Measurements from ENCODE around the gene PLEKHM3.
"Not testable (repeated sequence)": the region's sequence is repeated elsewhere in the genome, so short reads cannot be mapped to it uniquely, and the experiment has no call there.

PLEKHM3 gene

DNA sequence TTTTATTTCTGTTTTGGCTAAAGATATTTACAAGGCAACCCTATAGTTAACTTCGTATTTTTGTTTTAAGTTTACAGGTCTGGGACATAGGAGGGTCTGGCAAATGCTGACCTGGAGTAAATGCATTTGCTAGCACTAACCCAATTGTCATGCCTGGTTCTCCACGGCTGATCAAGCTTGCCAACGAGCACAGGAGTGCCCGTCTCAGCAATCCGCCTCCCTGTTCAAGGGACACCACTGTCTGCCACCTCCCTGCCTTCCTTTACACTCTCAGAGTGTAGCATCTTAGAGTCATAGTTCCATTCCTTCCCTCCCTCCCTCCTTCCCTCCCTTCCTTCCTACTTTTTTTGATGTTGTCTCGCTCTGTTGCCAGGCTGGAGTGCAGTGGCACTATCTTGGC is 104.6 kb downstream of the PLEKHM3 start:
- DNase-seq, result no peak

DNA sequence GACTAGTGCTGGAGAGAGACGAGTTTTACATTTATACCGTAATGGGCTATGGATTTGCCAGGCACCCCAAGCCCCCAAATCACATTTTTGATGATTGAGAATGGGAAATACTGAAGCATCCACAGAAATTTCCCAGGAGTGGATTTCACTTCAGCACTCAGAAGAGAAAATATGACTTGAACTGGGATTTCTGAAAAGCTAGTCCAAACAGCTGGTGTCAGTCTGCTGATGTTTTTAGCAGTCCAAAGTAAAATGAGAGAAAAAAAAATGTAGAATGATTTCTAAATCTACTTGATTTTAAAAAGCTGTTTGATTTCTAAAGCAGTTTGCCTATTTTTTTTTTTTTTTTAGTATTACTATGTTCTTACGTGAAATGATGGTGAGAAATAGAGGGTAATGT is 105.0 kb downstream of the PLEKHM3 start:
- no peak for DNase-seq

DNA sequence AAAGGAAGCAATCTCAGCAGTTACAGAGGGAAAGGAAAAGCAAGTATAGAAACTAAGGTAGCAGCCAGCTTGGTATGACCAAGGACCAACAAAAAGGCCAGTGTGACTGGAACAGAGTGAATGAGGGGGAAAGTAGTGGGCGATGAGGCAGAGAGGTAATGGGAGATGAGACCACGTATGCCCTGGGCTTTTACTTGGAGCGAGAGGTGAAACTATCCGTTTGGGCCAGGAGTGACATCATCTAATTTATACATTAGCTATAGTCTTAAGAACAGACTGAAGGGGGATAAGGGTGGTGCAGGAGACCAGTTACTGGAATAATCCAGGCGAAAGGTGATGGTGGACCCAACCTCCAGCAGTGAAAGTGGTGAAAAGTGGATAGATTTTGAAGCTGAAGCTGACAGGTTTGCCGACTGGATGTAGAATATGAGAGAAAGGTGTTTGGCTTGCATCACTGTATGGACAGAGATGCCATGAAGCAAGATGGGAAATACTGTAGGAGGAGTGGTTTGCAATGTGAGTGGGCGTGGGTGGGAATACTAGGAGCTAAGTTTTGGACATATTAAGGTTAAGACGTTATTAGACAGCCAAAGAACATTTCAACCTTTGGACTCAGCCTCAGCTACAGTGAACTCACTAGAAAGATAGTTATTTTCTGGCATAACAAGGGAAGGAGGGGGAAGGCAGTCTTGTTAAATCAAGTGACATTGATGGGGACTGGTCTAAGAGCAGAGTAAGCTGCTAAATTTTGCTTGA is 106.0 kb downstream of the PLEKHM3 start:
- no peak for DNase-seq

DNA sequence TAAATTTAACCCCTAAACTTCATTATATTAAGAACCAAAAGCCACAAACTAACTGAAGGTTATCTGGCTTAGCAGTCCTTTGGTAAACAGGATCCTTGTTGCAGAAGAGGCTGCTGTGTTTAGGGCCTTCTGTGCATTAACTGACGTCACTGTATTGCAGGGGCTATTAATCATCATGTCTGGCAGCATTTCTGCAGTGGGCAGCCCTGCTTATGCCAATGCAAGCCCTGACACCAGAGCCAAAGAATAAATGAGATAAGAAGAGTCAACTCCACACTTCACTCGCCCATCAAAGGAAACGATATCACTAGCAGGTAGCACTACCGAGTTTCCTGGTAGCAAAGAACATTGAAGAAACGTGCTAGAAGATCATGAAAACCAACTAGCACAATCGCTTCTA is 110.6 kb downstream of the PLEKHM3 start:
- DNase-seq, result no peak

DNA sequence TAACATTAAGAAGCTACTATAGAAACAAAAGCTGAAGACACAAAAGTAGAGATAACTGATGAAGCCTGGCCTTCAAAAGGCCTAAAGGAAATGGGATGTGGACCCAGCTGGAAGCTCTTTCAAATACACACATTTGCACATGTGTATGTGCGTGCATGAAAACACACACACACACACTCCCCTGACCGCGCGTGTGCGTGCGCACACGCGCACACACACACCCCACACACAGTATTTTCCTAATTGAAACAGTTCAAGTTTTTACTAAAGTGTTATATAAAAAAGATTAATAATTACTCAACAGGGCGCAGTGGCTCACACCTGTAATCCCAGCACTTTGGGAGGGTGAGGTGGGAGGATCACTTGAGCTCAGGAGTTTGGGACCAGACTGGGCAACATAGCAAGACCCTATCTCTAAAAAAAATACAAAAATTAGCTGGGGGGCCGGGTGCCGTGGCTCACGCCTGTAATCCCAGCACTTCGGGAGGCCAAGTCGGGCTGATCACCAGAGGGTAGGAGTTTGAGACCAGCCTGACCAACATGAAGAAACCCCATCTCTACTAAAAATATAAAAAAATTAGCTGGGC is 111.5 kb downstream of the PLEKHM3 start:
- no peak for DNase-seq

DNA sequence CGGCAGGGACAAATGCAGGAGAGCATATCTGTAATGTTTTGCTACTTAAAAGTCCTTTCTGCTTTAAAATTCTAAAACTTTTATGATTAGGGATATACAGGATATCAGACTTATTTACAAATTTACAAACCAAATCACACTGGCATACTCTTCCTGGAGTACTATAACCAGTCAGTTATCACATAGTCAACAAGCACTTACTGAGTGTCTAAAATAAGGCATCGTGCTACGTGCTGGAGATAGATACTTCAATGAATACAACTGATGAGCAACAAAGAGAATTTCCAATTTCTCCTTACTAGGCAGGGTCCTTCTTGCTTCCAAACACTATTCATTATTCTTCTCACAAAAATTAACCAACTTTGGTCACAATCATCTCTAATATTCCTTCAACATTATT is 113.5 kb downstream of the PLEKHM3 start:
- DNase-seq, result no peak

DNA sequence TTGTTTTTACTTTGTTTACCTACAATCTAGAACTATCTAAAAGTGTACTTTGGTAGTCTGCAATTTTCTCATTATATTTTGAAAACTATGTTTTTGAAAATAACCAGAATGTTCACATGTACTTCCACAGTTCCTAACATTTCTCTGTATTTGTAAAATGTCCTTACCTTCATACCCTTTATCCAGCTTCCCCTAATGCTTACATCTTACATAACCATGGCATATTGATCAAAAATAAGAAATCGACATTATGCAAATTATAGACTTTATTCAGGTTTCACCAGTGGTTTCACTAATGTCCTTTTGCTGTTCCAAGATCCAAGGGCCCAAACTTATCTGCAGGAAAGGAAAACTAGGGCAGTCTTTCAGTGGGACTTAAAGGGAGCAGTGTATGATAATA is 114.1 kb downstream of the PLEKHM3 start:
- DNase-seq, result no peak

DNA sequence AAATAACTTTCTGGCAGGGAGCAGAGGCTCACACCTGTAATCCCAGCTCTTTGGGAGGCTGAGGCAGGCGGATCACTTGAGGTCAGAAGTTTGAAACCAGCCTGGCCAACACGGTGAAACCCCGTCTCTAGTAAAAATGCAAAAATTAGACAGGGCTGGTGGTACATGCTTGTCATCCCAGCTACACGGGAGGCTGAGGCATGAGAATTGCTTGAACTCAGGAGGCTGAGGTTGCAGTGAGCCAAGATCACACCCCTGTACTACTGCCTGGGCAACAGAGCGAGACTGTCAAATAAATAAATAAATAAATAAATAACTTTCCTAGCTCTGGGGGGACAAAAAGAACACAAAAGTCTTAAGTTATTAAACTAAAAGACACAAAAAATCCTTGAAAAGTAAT is 118.8 kb downstream of the PLEKHM3 start:
- not testable (repeated sequence) for DNase-seq

DNA sequence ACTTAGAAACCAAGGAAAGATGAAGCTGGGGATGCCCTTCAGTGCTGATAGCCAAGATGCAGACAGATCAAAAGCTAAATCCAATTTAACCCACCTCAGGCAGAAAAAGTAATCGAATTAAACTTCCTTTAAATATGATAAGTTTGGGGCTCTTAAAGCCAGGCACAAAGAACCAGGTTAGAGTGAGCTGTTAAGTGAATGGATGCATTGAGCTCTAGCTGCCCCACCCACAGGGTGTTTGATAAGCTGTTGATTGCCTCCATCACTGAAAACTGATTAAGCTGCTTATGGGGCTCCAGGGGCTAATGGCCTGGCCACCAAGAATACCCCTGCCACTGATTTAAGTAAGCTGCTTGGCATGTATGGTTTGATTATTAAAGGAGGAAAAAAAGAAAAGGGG is 119.8 kb downstream of the PLEKHM3 start:
- no peak for DNase-seq

DNA sequence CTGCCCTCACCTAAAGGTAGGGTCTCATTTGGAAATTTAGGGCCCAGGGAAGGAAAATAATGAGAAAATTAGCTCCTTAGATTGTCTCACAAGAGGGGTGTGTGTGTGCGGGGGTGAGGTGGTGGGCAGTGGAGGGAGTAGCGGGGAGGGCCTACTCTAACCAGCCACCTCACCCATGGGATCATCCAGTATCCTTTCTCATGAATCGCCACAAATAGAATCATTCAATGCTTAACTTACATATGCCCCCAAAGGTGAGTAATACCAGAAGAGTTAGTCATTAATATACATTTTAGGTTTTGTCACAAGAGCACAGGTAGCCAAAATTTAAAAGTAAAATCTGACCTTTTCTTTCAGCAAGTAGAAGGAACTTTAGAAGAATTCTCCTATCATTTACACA is 122.1 kb downstream of the PLEKHM3 start:
- DNase-seq, result no peak

DNA sequence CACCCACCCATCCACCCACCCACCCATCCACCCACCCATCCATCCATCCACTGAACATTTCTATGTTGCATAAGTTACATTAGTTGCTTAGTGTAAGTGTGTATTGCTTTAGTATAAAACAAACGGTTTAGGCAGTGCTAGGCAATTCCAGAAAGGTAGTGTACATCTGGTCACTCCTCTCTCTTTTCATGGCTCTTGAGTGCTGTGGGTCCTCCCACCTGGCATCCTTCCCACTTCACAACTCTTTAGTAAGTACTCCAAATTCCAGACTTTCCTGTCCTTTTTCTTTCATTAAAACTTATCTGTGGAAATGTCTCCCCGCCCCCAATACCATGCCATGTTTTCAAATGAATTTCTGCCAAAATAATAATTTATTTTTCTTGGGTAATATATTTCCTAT is 122.5 kb downstream of the PLEKHM3 start:
- DNase-seq, result no peak

DNA sequence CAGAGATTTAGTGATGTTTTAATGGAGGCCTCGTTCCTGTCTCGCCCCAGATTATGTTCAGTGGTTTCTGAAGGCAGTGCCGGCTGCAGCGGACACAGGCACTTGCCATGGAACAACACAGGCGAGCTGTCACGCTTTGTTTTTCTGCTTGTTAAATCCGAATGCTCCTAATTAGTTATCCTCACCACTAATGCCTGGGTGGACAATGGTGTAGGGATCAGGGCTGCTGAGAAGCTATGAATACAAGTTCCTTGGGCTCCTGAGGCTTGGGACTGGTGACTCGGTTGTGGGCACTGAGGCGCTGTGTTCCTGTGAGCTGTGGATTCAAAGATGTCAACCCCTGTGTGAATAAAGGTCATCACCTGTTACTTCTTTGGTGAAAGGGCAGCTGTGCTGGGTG is 123.5 kb downstream of the PLEKHM3 start:
- no peak for DNase-seq

DNA sequence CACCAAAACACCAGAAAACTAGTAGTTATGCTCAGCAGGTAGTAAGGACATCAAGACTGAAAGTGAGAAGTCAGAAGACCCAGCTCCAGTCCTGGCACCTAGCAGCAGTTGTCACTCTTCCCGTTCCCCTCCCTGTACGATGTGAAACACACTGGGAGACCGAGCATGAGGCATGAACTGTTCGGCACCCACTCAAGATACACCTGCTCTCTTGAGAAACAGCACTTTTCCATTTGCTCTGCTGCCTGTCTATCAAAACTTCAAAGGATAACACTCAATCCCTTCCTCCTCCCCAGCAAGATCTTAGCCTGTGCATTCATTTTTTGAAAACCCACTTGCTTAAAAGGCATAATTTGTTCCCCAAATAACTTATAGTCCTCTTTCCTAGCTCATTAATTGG is 123.9 kb downstream of the PLEKHM3 start:
- DNase-seq, result no peak

DNA sequence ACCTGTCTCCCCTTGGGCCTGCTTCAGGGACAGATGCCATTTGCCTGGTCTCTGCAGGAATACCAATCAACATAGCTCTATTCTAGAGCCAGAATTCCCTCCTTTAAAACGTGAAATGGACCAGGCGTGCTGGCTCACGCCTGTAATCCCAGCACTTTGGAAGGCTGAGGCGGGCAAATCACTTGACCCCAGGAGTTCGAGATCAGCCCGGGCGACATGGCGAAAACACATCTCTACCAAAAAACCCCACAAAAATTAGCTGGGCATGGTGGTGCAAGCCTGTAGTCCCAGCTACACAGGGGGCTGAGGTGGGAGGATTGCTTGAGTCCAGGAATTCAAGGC is 127.0 kb downstream of the PLEKHM3 start:
- no peak for DNase-seq

DNA sequence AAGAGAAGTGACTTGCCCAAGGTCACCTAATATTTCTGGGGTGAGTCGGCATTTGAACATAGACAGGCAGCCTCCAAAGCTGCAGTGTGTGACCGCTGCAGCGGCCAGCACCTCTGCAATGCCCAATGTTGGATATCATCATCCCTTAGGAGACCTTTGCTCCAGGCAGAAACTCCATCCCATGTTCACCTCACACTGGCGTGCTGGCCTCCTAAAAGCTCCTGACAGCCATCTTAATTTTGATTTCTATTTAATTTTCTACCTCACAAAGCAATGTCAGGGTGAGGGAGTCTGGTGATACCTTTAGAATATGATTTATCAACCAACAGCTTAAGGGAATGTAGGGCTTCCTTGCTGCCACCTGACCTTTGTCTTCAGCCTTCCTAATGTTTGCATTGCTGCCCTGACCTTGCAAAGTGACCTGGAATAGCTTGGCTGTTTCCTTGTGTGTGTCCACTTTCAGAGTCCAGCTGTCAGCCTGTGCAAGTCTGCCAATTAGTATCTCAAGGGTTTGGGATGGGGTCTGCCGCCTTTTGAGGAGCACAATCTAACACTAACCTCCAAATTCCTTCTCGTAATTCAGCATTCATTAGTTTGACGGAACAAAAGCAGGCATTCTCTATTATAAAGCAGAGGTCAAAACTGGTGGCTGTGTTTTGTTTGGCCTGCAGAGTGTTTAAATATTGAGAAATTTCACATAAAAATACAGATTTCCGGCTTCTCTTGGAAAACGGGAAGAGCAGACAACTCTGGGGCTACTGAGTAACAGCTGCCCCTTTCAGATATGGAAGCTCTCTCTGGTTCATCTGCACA is 127.6 kb downstream of the PLEKHM3 start:
- DNase-seq, result no peak

DNA sequence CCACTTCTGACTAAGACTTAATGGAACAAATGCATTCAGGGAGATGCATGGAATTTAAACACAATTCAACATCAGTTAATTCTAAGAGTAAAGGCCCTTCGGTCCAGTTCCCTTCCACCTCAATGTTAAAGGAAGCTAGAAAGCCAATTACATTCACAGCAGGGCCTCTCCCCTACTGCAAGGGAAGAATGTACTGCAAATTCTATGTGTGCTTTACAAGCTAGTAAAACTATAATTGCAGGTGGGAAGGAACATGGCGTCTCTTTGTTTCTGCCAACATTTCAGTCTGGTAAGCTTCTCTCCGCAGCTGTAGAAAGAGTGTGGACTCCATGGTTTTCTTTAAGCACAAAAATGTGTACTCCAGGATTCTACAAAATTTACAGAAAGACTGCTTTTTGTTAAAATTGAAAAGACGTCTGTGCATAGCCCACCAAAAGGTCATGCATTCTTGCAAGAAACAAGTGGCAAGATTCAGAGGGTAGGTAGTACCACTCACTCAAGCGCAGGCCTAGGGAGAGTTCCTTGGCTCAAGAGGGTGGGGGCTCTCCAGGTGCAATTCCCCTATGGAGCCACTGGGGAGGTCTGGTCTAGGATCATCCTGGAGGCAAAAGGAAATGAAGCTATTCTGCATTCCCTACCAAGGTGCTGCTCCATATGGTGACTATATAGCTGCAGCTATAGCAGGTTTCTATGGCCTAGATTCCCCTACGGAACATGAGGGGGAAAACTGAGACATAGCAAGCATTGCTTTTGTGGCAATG is 128.6 kb downstream of the PLEKHM3 start:
- DNase-seq, result no peak

DNA sequence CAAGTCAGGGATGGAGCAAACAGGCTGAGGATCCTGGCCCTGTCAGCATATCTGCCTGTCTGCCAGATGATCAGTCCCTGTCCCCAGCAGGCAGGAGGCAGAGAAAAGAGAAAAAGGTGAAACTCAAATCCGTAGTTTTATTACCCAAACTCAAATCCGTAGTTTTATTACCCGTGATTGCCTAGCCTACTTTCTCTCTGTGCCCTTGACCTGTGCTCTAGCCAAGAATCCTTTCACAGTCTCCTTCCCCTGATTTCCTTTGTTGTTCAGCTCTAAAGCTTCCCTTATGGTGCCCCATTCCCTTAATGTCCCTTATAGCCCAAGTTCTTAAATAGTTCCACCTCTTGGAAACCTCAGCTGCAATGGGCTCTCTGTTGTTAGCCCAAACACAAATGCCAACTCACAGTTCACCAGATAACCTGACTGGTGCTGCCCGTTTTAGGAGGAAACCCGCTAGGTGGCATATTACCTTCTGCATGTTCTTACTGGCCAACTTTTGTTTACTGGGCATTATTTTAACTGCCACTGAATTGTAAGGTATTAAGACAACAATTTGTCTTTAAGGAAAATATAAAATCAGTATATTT is 130.0 kb downstream of the PLEKHM3 start:
- no peak for DNase-seq

DNA sequence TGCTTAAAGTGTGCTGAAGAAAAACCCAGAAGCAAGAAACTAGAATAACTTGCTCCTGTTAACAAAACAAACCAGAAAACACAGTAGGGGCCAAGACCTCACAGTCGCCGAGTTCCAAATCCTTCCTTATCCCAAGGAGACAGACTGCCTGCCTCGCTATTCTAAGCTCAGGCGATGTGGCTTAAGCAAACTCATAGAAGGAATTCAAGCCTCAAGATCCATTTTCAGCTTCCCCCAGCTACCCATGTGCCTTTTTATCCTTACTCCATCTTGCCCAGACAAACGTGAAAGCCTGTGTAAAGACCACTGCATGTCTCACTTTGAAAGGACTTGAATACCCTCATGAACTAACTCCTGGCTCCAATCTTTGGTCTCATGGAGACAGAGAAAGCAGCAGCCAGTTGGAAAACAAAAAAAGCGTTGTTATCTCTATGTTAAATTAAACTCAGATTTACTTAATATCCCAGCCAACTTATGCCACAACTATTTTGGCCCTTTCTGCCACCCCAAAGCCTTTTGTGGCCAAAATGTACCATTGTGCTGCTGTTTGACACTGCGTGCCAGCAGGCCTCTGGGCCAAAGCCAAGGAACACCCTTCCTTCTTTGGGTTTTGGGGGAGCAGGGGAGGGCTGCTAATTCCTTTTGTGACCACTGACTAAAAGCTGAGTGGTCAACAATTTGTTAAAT is 132.5 kb downstream of the PLEKHM3 start:
- DNase-seq, result no peak

DNA sequence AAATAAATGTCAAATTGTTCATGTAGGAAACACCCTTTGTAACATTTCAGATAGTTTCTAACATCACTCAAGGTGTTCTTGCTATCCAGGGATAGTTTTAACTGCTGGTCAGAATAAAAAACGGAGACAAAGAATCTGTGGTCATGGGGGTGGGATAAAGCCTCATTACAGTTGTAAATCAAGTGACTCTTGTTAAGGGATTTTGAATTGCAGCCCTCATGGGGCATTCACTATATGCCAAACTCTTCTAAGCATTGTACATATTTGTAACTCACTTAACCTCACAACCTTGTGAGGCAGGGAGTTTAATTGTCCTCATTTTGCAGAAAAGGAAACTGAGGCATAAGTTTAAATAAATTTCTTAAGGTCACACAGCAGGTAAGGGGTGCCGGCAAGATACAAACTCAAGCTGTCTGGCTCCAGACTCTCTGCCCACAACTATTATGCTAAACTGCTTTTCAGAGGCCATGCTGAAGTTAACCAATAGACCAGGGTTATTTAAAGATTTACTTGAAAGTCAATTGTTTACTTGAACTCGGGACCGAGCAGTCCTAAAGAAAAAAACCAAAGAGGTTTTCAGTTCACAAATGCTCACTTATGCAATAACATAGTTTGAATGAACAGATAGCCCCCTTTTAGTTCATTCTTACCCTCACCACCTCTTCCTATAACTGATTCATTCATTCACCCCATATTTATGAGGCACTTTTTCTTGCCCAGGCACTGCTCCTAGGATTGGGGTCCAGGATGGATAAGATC is 134.1 kb downstream of the PLEKHM3 start:
- no peak for DNase-seq

DNA sequence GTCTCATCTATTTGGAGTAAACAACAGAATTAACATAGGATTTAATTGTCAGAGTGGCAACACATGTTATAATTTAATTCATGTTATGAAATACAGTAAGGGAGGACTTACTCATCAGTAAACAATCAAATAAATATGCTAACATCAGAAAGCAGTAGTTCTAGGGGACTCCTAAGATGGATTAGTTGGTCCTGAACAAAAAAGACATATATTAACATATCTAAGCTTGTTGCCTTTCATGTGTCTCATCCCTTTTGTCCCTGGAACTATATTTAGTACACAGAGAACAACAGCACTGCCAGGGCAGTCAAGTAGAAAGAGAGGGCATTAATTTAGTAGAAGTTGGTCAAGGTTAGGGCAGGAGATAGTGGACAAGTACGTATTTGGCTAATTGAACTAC is 137.8 kb downstream of the PLEKHM3 start:
- DNase-seq, result no peak

DNA sequence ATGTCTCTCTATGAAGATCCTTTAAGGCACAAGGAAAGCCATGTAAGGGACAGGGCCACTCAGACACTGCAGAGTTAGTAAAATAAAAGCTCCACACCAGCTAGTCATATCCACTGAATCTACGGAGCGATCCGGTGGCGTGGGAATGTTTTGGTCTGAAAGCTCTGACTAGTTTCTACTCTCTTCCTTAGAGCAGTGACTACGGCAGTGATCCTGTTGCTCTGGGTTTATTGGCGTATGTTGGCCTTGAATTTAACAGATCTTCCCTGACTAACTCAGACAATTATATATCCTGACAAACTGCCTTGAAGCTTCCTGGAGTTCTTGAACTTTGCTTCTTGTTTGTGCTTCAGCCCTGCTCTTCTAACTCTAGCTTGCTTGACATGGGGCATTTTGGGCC is 140.3 kb downstream of the PLEKHM3 start:
- no peak for DNase-seq

DNA sequence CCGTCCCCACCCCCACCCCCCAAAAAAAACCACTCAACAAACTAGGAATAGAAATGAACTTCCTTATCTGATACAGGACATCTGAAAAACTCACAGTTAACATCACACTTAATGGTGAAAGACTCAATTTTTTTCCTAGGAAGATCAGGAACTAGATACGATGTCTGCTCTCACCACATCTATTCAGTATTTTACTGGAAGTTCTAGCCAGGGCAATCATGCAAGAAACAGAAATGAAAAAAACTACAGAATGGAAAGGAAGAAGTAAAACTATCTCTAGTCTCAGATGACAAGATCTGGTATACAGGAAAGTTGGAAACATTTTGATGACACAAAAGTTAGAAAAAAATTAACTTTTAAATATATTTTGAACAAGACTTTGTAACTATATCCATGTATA is 141.2 kb downstream of the PLEKHM3 start:
- no peak for DNase-seq

Measured in activated CD4-positive, alpha-beta T cell treated with anti-CD3 and anti-CD28 coated beads for 1 hour (primary cell).